Glutamatergic neuron (in vitro differentiated cells): ENCODE data around the gene CSH1. TPM values are rescaled to one million over a fixed set of nuclear protein-coding genes. Genes with fewer than 3 reads are reported as not detected.

Experiments
- DNase-seq: peaks from one replicate; pipeline ENCODE4 v3.0.0; 2022
- H3K27ac Mint-ChIP-seq: one replicate; pipeline ENCODE4 v1.8.0; 2020; ENCODE audit warnings: mild to moderate bottlenecking, mixed read lengths, inconsistent platforms; ENCODE audit not compliant: unreplicated experiment
- H3K27me3 Mint-ChIP-seq: one replicate; pipeline ENCODE4 v1.8.0; 2020; ENCODE audit warnings: mild to moderate bottlenecking, moderate library complexity, mixed read lengths, inconsistent platforms; ENCODE audit not compliant: unreplicated experiment
- H3K36me3 Mint-ChIP-seq: one replicate; pipeline ENCODE4 v1.8.0; 2020; ENCODE audit warnings: mild to moderate bottlenecking, mixed read lengths, inconsistent platforms; ENCODE audit not compliant: unreplicated experiment
- H3K4me1 Mint-ChIP-seq: one replicate; pipeline ENCODE4 v1.8.0; 2020; ENCODE audit warnings: mild to moderate bottlenecking, low read depth, mixed read lengths, inconsistent platforms; ENCODE audit not compliant: unreplicated experiment
- H3K4me3 Mint-ChIP-seq: one replicate; pipeline ENCODE4 v1.8.0; 2020; ENCODE audit warnings: mild to moderate bottlenecking, mixed read lengths, inconsistent platforms; ENCODE audit not compliant: unreplicated experiment
- H3K9me3 Mint-ChIP-seq: one replicate; pipeline ENCODE4 v1.8.0; 2020; ENCODE audit warnings: mild to moderate bottlenecking, moderate library complexity, mixed read lengths, inconsistent platforms; ENCODE audit not compliant: unreplicated experiment
- CTCF ChIP-seq: fragments of 200-600 bp; sonication (generic); IDR thresholded peaks from one replicate; pipeline ENCODE4 v1.5.0; 2021; ENCODE audit not compliant: partially characterized antibody, unreplicated experiment
- total RNA-seq: library from RNA; stranded (reverse); fragmentation: NEBNext Ultra II Directional; extraction: Animal tissue kit (Norgen Biotek cat#: 25700); gene quantifications from one replicate; pipeline ENCODE4 v1.2.1, GENCODE V29; 2021; ENCODE audit not compliant: unreplicated experiment

Gene CSH1
- total RNA-seq, 1 donor from 2014 or later: not detected

- no peak within 1 kb of the TSS for H3K4me3 Mint-ChIP-seq
- H3K4me1 Mint-ChIP-seq: peaks cover 2% of the 10 kb centered on the region
- no peak within 1 kb of the TSS for H3K27ac Mint-ChIP-seq
- peaks cover 4% of the 10 kb centered on the region for H3K9me3 Mint-ChIP-seq
- no peaks in the 10 kb centered on the region for H3K27me3 Mint-ChIP-seq
- H3K36me3 Mint-ChIP-seq: no peaks in the 10 kb centered on the region
- no peak for DNase-seq
- no peak for TF ChIP-seq CTCF
Observed at GRCh38 chr17:63931981-63932561, 35.7 kb upstream of the CSH1 start, which contains the start of gene CD79B. Gene CD79B (minus strand): TSS chr17:63932331. CDS start chr17:63932261, 70 bp downstream.

GRCh38 chr17:63930951-63931575 lies 34.7 kb upstream of the CSH1 start:
- DNase-seq: no peak
- H3K9me3 Mint-ChIP-seq: peaks cover 4% of the 10 kb centered on the region

GRCh38 chr17:63929860-63930766 lies 33.7 kb upstream of the CSH1 start:
- Mint-ChIP-seq H3K27me3 (no peaks in the 10 kb centered on the region), H3K36me3 (no peaks in the 10 kb centered on the region), H3K4me3 (no peak overlapping the region), H3K9me3 (peaks cover 4% of the 10 kb centered on the region), H3K27ac (no peak overlapping the region), H3K4me1 (peaks cover 2% of the 10 kb centered on the region)
- no peak for DNase-seq
- no peak for TF ChIP-seq CTCF

More at GRCh38 chr17:63930951-63931575, 34.7 kb upstream of the CSH1 start:
- Mint-ChIP-seq H3K4me1 (peaks cover 2% of the 10 kb centered on the region), H3K36me3 (no peaks in the 10 kb centered on the region), H3K27me3 (no peaks in the 10 kb centered on the region), H3K4me3 (no peak overlapping the region), H3K27ac (no peak overlapping the region)
- TF ChIP-seq CTCF: no peak

- Mint-ChIP-seq H3K36me3 (no peaks in the 10 kb centered on the region), H3K4me1 (peaks cover 2% of the 10 kb centered on the region), H3K27me3 (no peaks in the 10 kb centered on the region), H3K4me3 (no peak overlapping the region), H3K27ac (no peak overlapping the region), H3K9me3 (peaks cover 4% of the 10 kb centered on the region)
- DNase-seq: no peak
- TF ChIP-seq CTCF: no peak
Observed at GRCh38 chr17:63928966-63929695, 32.8 kb upstream of the CSH1 start.
